ENCODE measurements around the gene ERG.

The ERG gene

GRCh38 chr21:38430401-38430984, 67.8 kb downstream of the ERG start:
- TF ChIP-seq SPI1 (IDR thresholded peaks at IDR 0.05; ENCODE audit: borderline replicate concordance, low read depth) (no peak), POLR2AphosphoS5 (IDR thresholded peaks at IDR 0.05; ENCODE audit: low read depth) (no peak), REST (IDR thresholded peaks at IDR 0.05; ENCODE audit: insufficient replicate concordance, low read depth) (no peak), GABPA (IDR thresholded peaks at IDR 0.05; ENCODE audit: low read depth) (no peak), CTCF (IDR thresholded peaks at IDR 0.05; ENCODE audit: insufficient read depth, low read length) (no peak)
- H3K27ac ChIP-seq (replicated peaks), result no peak overlapping the region; the same call in 1 of the 2 replicates
- H3K27me3 ChIP-seq (ENCODE audit: insufficient read depth, poor library complexity, severe bottlenecking), result no peaks in the 10 kb centered on the region
- no peak for DNase-seq (ENCODE audit: low read depth in 1 of 2, low spot score in 1 of 2)
- no peak overlapping the region for H3K4me3 ChIP-seq (replicated peaks; ENCODE audit: insufficient read depth, low read length)

- no peaks in the 10 kb centered on the region for H3K27me3 ChIP-seq (ENCODE audit: insufficient read depth, poor library complexity, severe bottlenecking)
- H3K4me3 ChIP-seq (replicated peaks; ENCODE audit: insufficient read depth, low read length), result no peak overlapping the region
- DNase-seq (ENCODE audit: low read depth in 1 of 2, low spot score in 1 of 2), result no peak
- no peak overlapping the region for H3K27ac ChIP-seq (replicated peaks)
- TF ChIP-seq CTCF (IDR thresholded peaks at IDR 0.05; ENCODE audit: insufficient read depth, low read length), result no peak
- no peak for TF ChIP-seq GABPA (IDR thresholded peaks at IDR 0.05; ENCODE audit: low read depth)
- TF ChIP-seq POLR2AphosphoS5 (IDR thresholded peaks at IDR 0.05; ENCODE audit: low read depth), result no peak
- no peak for TF ChIP-seq SPI1 (IDR thresholded peaks at IDR 0.05; ENCODE audit: borderline replicate concordance, low read depth)
Observed at GRCh38 chr21:38429011-38429410, 69.3 kb downstream of the ERG start.

- no peak for DNase-seq (ENCODE audit: low read depth in 1 of 2, low spot score in 1 of 2)
- no peak for TF ChIP-seq GABPA (IDR thresholded peaks at IDR 0.05; ENCODE audit: low read depth)
- TF ChIP-seq CTCF (IDR thresholded peaks at IDR 0.05; ENCODE audit: insufficient read depth, low read length), result no peak
- no peak for TF ChIP-seq SPI1 (IDR thresholded peaks at IDR 0.05; ENCODE audit: borderline replicate concordance, low read depth)
- TF ChIP-seq REST (IDR thresholded peaks at IDR 0.05; ENCODE audit: insufficient replicate concordance, low read depth), result no peak
- TF ChIP-seq POLR2AphosphoS5 (IDR thresholded peaks at IDR 0.05; ENCODE audit: low read depth), result no peak
- Histone ChIP-seq H3K27ac (replicated peaks) (no peak overlapping the region), H3K4me3 (replicated peaks; ENCODE audit: insufficient read depth, low read length) (no peak overlapping the region), H3K27me3 (ENCODE audit: insufficient read depth, poor library complexity, severe bottlenecking) (no peaks in the 10 kb centered on the region)
Observed at GRCh38 chr21:38428211-38428610, 70.1 kb downstream of the ERG start.

All from HL-60 (cell line).